ENCODE data around the gene AP1M1.
"Not testable (repeated sequence)": the region's sequence is repeated elsewhere in the genome, so short reads cannot be mapped to it uniquely, and the experiment has no call there.

DNA sequence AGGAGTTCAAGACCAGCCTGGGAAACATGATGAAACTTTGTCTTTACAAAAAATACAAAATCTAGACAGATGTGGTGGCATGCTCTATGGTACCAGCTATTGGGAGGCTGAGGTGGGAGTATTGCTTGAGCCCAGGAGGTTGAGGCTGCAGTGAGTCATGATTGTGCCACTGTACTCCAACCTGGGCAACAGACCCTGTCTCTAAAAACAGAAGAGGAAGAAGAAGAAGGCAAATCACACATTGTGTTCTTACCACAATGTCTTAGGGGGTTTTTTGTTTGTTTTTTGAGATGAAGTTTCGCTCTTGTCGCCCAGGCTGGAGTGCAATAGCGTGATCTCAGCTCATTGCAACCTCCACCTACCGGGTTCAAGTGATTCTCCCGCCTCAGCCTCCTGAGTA is 18.8 kb upstream of the AP1M1 start:
- TF ChIP-seq POLR2A, POLR2AphosphoS5 (IDR thresholded peaks at IDR 0.05; ENCODE audit: low read depth, low read length): not testable (repeated sequence)

Data from GM12892 (cell line).